ENCODE results near the gene SANBR. TPM values are rescaled to one million over a fixed set of nuclear protein-coding genes. Genes with fewer than 3 reads are reported as not detected.

Gene SANBR
- 11.4 TPM for total RNA-seq
- 10 to 100 TPM in 5 of 8 donors, 1 to 10 TPM in 3; 8.2 to 19.4 (median 10.6) TPM for polyA plus RNA-seq (ENCODE audit: insufficient read depth in 1 of 8, insufficient read length in 8 of 8, low replicate concordance in 1 of 8)
- long read RNA-seq, donor 1, result 0 reads
- long read RNA-seq, donor 2, result 0 reads
- long read RNA-seq, donor 3, result 0 reads
- long read RNA-seq, donor 4, result 0 reads
- long read RNA-seq, donor 5, result 0 reads
- long read RNA-seq, donor 6, result 0 reads
- long read RNA-seq, donor 7, result 0 reads
- long read RNA-seq, donor 8, partial matches to known transcripts, result 0 of 12 reads
- long read RNA-seq, donor 8, other reads (novel, unspliced or antisense), result 12 of 12 reads
- long read RNA-seq, donor 9, result 0 reads
- long read RNA-seq, donor 10, result 0 reads
- long read RNA-seq, donor 11, result 0 reads

GRCh38 chr2:61065714-61066709 is at the start of gene SANBR:
Gene SANBR, plus strand, starts transcription at chr2:61065871. Its CDS starts 4,480 bp downstream, at chr2:61070351.
- Histone ChIP-seq H3K4me3 (ENCODE audit: low read length) (peak within 1 kb of the TSS; percentile 57), H3K27ac (ENCODE audit: low read length) (peak within 1 kb of the TSS; percentile 56), H3K9me3 (replicated peaks; ENCODE audit: control insufficient read depth, low read depth, low read length) (no peaks in the 10 kb centered on the region), H3K27me3 (ENCODE audit: control insufficient read depth, insufficient read depth, low read length) (no peaks in the 10 kb centered on the region), H3K36me3 (ENCODE audit: control insufficient read depth, insufficient read depth, low read length) (peaks cover 7% of the 10 kb centered on the region), H3K4me1 (ENCODE audit: control insufficient read depth, insufficient read depth, low read length) (peaks cover 2% of the 10 kb centered on the region)
- under 1% methylated on average over 107 of the region's 112 CpGs for WGBS (ENCODE audit: insufficient coverage)
- peak; percentile 94 for DNase-seq

DNA sequence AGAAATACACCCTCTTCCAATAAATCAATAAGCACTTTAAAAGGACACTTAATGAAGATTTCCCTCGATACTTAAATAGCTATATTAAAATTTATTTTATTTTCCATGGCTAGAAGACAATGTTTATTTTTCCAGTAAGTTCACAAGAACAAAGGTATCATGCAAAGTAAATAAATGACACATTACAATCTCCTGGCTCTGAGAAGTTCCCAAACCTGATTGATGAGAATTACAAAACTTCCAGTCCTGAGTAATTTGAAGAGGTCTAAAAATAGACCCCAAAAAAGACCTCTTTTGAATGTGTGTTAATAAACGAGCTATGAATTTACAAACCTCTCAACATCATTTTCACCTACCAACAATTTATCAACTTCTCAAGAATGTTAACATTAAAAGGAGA is 49.7 kb upstream of the SANBR start:
- peaks cover 2% of the 10 kb centered on the region for H3K4me1 ChIP-seq (ENCODE audit: control insufficient read depth, insufficient read depth, low read length)
- WGBS (ENCODE audit: insufficient coverage), result no CpG with 5 or more reads among the region's 2 CpGs
- peaks cover 4% of the 10 kb centered on the region for H3K36me3 ChIP-seq (ENCODE audit: control insufficient read depth, insufficient read depth, low read length)
- no peak for DNase-seq
- no peak overlapping the region for H3K4me3 ChIP-seq (ENCODE audit: low read length)
- H3K27ac ChIP-seq (ENCODE audit: low read length), result no peak overlapping the region
- no peaks in the 10 kb centered on the region for H3K9me3 ChIP-seq (replicated peaks; ENCODE audit: control insufficient read depth, low read depth, low read length)
- no peaks in the 10 kb centered on the region for H3K27me3 ChIP-seq (ENCODE audit: control insufficient read depth, insufficient read depth, low read length)

DNA sequence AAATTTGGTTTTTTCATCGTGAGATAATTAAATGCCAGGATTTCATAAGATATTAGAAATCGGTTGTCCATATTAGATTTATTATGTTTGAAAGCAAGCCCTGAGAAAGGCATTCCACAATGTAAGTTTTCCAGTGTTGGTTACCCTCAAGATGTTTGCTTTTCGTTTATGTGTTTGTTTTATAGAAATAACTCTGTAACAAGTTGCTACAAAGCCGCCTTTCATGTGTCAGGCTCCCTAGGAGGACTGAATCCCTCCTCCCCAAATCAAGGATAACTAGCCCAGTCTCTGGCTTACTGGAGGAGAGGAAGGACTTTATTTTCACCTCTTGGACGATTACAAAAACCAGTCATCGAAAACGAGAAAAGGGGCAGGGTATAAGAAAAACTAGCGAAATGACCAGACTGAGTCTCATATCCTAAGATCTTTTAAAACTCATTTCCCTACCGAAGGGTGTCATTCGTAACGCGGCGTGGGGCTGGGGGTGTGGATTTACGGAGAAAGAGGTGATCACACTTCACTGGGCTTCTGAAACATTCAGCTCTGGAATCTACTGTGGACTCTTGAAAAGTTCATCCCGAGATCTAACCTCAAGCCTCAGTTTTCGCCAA is 49.2 kb upstream of the SANBR start:
- Histone ChIP-seq H3K27ac (ENCODE audit: low read length) (peak overlapping the region; percentile 95), H3K27me3 (ENCODE audit: control insufficient read depth, insufficient read depth, low read length) (no peaks in the 10 kb centered on the region), H3K36me3 (ENCODE audit: control insufficient read depth, insufficient read depth, low read length) (peaks cover 7% of the 10 kb centered on the region), H3K9me3 (replicated peaks; ENCODE audit: control insufficient read depth, low read depth, low read length) (no peaks in the 10 kb centered on the region), H3K4me3 (ENCODE audit: low read length) (peak overlapping the region; percentile 86), H3K4me1 (ENCODE audit: control insufficient read depth, insufficient read depth, low read length) (peaks cover 2% of the 10 kb centered on the region)
- WGBS (ENCODE audit: insufficient coverage), result 0% methylated on average over 3 of the region's 16 CpGs
- no peak for DNase-seq

- Histone ChIP-seq H3K27ac (ENCODE audit: low read length) (peak overlapping the region; percentile 95), H3K36me3 (ENCODE audit: control insufficient read depth, insufficient read depth, low read length) (peaks cover 7% of the 10 kb centered on the region), H3K27me3 (ENCODE audit: control insufficient read depth, insufficient read depth, low read length) (no peaks in the 10 kb centered on the region), H3K4me3 (ENCODE audit: low read length) (peak overlapping the region; percentile 86), H3K9me3 (replicated peaks; ENCODE audit: control insufficient read depth, low read depth, low read length) (no peaks in the 10 kb centered on the region), H3K4me1 (ENCODE audit: control insufficient read depth, insufficient read depth, low read length) (peaks cover 2% of the 10 kb centered on the region)
- 1% methylated on average over 17 of the region's 27 CpGs for WGBS (ENCODE audit: insufficient coverage)
- peak; percentile 91 for DNase-seq
Measured at GRCh38 chr2:61017003-61017555, 48.6 kb upstream of the SANBR start.

- Histone ChIP-seq H3K36me3 (ENCODE audit: control insufficient read depth, insufficient read depth, low read length) (peaks cover 7% of the 10 kb centered on the region), H3K27me3 (ENCODE audit: control insufficient read depth, insufficient read depth, low read length) (no peaks in the 10 kb centered on the region), H3K27ac (ENCODE audit: low read length) (peak within 1 kb of the TSS; percentile 95), H3K9me3 (replicated peaks; ENCODE audit: control insufficient read depth, low read depth, low read length) (peaks cover 3% of the 10 kb centered on the region), H3K4me1 (ENCODE audit: control insufficient read depth, insufficient read depth, low read length) (peaks cover 2% of the 10 kb centered on the region), H3K4me3 (ENCODE audit: low read length) (peak within 1 kb of the TSS; percentile 86)
- 2% methylated on average over 6 of the region's 39 CpGs for WGBS (ENCODE audit: insufficient coverage)
- DNase-seq, result peak; percentile 90
Measured at GRCh38 chr2:61017556-61018317, 47.9 kb upstream of the SANBR start, which contains the start of the genes PEX13 and PUS10. Gene PEX13, plus strand, starts transcription at chr2:61017720. Its CDS starts 40 bp downstream, at chr2:61017760. Gene PUS10, minus strand, starts transcription at chr2:61018255. Its CDS starts 6,365 bp downstream, at chr2:61011890.

GRCh38 chr2:61018318-61018755 is 47.3 kb upstream of the SANBR start:
- H3K4me1 ChIP-seq (ENCODE audit: control insufficient read depth, insufficient read depth, low read length), result peaks cover 2% of the 10 kb centered on the region
- peaks cover 3% of the 10 kb centered on the region for H3K9me3 ChIP-seq (replicated peaks; ENCODE audit: control insufficient read depth, low read depth, low read length)
- no peaks in the 10 kb centered on the region for H3K27me3 ChIP-seq (ENCODE audit: control insufficient read depth, insufficient read depth, low read length)
- H3K4me3 ChIP-seq (ENCODE audit: low read length), result peak overlapping the region; percentile 86
- no peak for DNase-seq
- H3K27ac ChIP-seq (ENCODE audit: low read length), result peak overlapping the region; percentile 95
- WGBS (ENCODE audit: insufficient coverage), result no CpG with 5 or more reads among the region's 7 CpGs
- H3K36me3 ChIP-seq (ENCODE audit: control insufficient read depth, insufficient read depth, low read length), result peaks cover 7% of the 10 kb centered on the region

- H3K27me3 ChIP-seq (ENCODE audit: control insufficient read depth, insufficient read depth, low read length), result no peaks in the 10 kb centered on the region
- DNase-seq, result no peak
- peaks cover 3% of the 10 kb centered on the region for H3K9me3 ChIP-seq (replicated peaks; ENCODE audit: control insufficient read depth, low read depth, low read length)
- no CpG with 5 or more reads among the region's 6 CpGs for WGBS (ENCODE audit: insufficient coverage)
- peaks cover 2% of the 10 kb centered on the region for H3K4me1 ChIP-seq (ENCODE audit: control insufficient read depth, insufficient read depth, low read length)
- H3K36me3 ChIP-seq (ENCODE audit: control insufficient read depth, insufficient read depth, low read length), result peaks cover 7% of the 10 kb centered on the region
- peak overlapping the region; percentile 86 for H3K4me3 ChIP-seq (ENCODE audit: low read length)
- H3K27ac ChIP-seq (ENCODE audit: low read length), result peak overlapping the region; percentile 95
Measured at GRCh38 chr2:61018798-61019197, 46.9 kb upstream of the SANBR start.

- Histone ChIP-seq H3K9me3 (replicated peaks; ENCODE audit: control insufficient read depth, low read depth, low read length) (peaks cover 3% of the 10 kb centered on the region), H3K36me3 (ENCODE audit: control insufficient read depth, insufficient read depth, low read length) (peaks cover 7% of the 10 kb centered on the region), H3K4me3 (ENCODE audit: low read length) (no peak overlapping the region), H3K4me1 (ENCODE audit: control insufficient read depth, insufficient read depth, low read length) (peaks cover 2% of the 10 kb centered on the region), H3K27me3 (ENCODE audit: control insufficient read depth, insufficient read depth, low read length) (no peaks in the 10 kb centered on the region), H3K27ac (ENCODE audit: low read length) (no peak overlapping the region)
- WGBS (ENCODE audit: insufficient coverage), result 100% methylated on average over 1 of the region's 6 CpGs
- DNase-seq, result no peak
Measured at GRCh38 chr2:61021228-61021660, 44.4 kb upstream of the SANBR start.

- peaks cover 7% of the 10 kb centered on the region for H3K36me3 ChIP-seq (ENCODE audit: control insufficient read depth, insufficient read depth, low read length)
- peaks cover 3% of the 10 kb centered on the region for H3K9me3 ChIP-seq (replicated peaks; ENCODE audit: control insufficient read depth, low read depth, low read length)
- DNase-seq, result no peak
- no peak overlapping the region for H3K4me3 ChIP-seq (ENCODE audit: low read length)
- H3K4me1 ChIP-seq (ENCODE audit: control insufficient read depth, insufficient read depth, low read length), result no peaks in the 10 kb centered on the region
- H3K27ac ChIP-seq (ENCODE audit: low read length), result no peak overlapping the region
- H3K27me3 ChIP-seq (ENCODE audit: control insufficient read depth, insufficient read depth, low read length), result no peaks in the 10 kb centered on the region
- no CpG with 5 or more reads among the region's 4 CpGs for WGBS (ENCODE audit: insufficient coverage)
Measured at GRCh38 chr2:61023670-61024069, 42.0 kb upstream of the SANBR start.

All from muscle of leg (tissue), 16 donors.